Ascending aorta (tissue), 2 donors: ENCODE data around the gene SLC23A2. TPM values are rescaled to one million over a fixed set of nuclear protein-coding genes. Genes with fewer than 3 reads are reported as not detected.

Source experiments
- DNase-seq, 2 donors: peaks; one replicate each; pipeline ENCODE4 v3.0.0-alpha.2; 2019; ENCODE audit warnings: low spot score in 2 of 2
- H3K27ac ChIP-seq, 2 donors: fragments of 200-600 bp; sonication (generic); one replicate each; pipeline ENCODE4 v1.5.1; 2016 to 2017; ENCODE audit warnings: mild to moderate bottlenecking in 1 of 2
- H3K27me3 ChIP-seq: fragments of 200-600 bp; sonication (generic); one replicate; pipeline ENCODE4 v1.5.1; 2017
- H3K36me3 ChIP-seq, 2 donors: fragments of 200-600 bp; sonication (generic); one replicate each; pipeline ENCODE4 v1.5.1; 2016
- H3K4me1 ChIP-seq, 2 donors: fragments of 200-600 bp; sonication (generic); one replicate each; pipeline ENCODE4 v1.5.1; 2016 to 2017; ENCODE audit warnings: mild to moderate bottlenecking in 1 of 2
- H3K4me3 ChIP-seq, 2 donors: fragments of 200-600 bp; sonication (generic); one replicate each; pipeline ENCODE4 v1.5.1; 2016 to 2017; ENCODE audit warnings: mild to moderate bottlenecking in 1 of 2
- H3K9me3 ChIP-seq, 2 donors: fragments of 200-600 bp; sonication (generic); one replicate each; pipeline ENCODE4 v1.5.1; 2016
- CTCF ChIP-seq, 3 experiments: fragments of 200-600 bp in 2 of 3; fragments of 450-650 bp in 1 of 3; sonication (generic) in 2 of 3; IDR thresholded peaks; one replicate each; pipeline ENCODE4 v1.5.1; 2016 to 2019; ENCODE audit warnings: antibody characterized with exemption in 3 of 3, mild to moderate bottlenecking in 1 of 3, moderate library complexity in 1 of 3
- intact Hi-C: fragments of 100-400 bp; cut with DNase I; formaldehyde crosslinking; loops from one replicate; pipeline ENCODE4 v1.15.1; 2023
- total RNA-seq: library from RNA; depleted of rRNA; stranded (reverse); fragments of >200 nt; gene quantifications from one replicate; pipeline ENCODE4 v1.1.0, GENCODE V29; 2016

Gene SLC23A2
- total RNA-seq, 1 donor from 2014 or later, result 32.8 TPM

GRCh38 chr20:4814696-4815252, 186.5 kb downstream of the SLC23A2 start:
- peak in 1 of 2 donors; percentile 72 for DNase-seq
- Histone ChIP-seq H3K36me3 (no peaks in the 10 kb centered on the region), H3K4me1 (peaks cover 0 to under 1% of the 10 kb centered on the region in 2 donors), H3K4me3 (peak overlapping the region in 1 of 2 donors; percentile 25), H3K27ac (peak overlapping the region; percentile 59 to 65), H3K9me3 (no peaks in the 10 kb centered on the region), H3K27me3 (no peaks in the 10 kb centered on the region)
- TF ChIP-seq CTCF (IDR thresholded peaks at IDR 0.05), result no peak
- intact Hi-C loops, result no loop called here

- H3K27me3 ChIP-seq, result no peaks in the 10 kb centered on the region
- H3K9me3 ChIP-seq, result no peaks in the 10 kb centered on the region
- TF ChIP-seq CTCF (IDR thresholded peaks at IDR 0.05), result no peak
- H3K36me3 ChIP-seq, result no peaks in the 10 kb centered on the region
- peak overlapping the region; percentile 59 to 65 for H3K27ac ChIP-seq
- no peak for DNase-seq
- peaks cover 0 to 2% of the 10 kb centered on the region in 2 donors for H3K4me1 ChIP-seq
- H3K4me3 ChIP-seq, result peak overlapping the region in 1 of 2 donors; percentile 25
- intact Hi-C loops, result no loop called here
Observed at GRCh38 chr20:4813863-4814695, 187.2 kb downstream of the SLC23A2 start.

- no peak for DNase-seq
- Histone ChIP-seq H3K4me1 (peaks cover 0 to 2% of the 10 kb centered on the region in 2 donors), H3K9me3 (no peaks in the 10 kb centered on the region), H3K36me3 (no peaks in the 10 kb centered on the region), H3K4me3 (no peak overlapping the region), H3K27me3 (no peaks in the 10 kb centered on the region), H3K27ac (peak overlapping the region; percentile 39 to 61)
- intact Hi-C loops, result no loop called here
- no peak for TF ChIP-seq CTCF (IDR thresholded peaks at IDR 0.05)
Observed at GRCh38 chr20:4813076-4813862, 188.0 kb downstream of the SLC23A2 start.

- Histone ChIP-seq H3K36me3 (no peaks in the 10 kb centered on the region), H3K27me3 (no peaks in the 10 kb centered on the region), H3K9me3 (no peaks in the 10 kb centered on the region), H3K4me1 (peaks cover 0 to 2% of the 10 kb centered on the region in 2 donors), H3K4me3 (no peak overlapping the region), H3K27ac (peak overlapping the region; percentile 39 to 61)
- DNase-seq, result no peak
- intact Hi-C loops, result no loop called here
- no peak for TF ChIP-seq CTCF (IDR thresholded peaks at IDR 0.05)
Observed at GRCh38 chr20:4812641-4813075, 188.7 kb downstream of the SLC23A2 start.

DNA sequence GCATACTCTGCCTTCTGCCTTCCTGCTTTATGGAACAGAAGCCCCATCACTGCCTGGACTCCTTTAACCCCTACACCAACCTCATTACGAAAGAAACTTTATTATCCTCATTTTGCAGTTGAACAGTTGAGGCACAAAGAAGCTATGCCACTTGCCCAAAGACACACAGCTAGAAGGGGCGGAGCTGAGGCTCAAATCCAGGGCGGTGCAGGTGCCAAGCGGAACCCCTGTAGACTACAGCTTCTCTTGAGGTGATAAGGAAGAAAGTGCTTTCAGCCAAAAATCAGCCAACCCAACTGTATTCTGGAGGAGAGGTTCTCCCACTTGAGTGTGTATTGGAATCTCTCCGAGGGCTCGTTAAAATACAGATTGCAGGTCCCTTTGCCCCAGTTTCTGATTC, 189.1 kb downstream of the SLC23A2 start:
- Histone ChIP-seq H3K4me1 (peaks cover 0 to 2% of the 10 kb centered on the region in 2 donors), H3K9me3 (no peaks in the 10 kb centered on the region), H3K27ac (peak overlapping the region; percentile 39 to 61), H3K36me3 (no peaks in the 10 kb centered on the region), H3K27me3 (no peaks in the 10 kb centered on the region), H3K4me3 (no peak overlapping the region)
- DNase-seq, result no peak
- intact Hi-C loops, result no loop called here
- TF ChIP-seq CTCF (IDR thresholded peaks at IDR 0.05), result no peak
